Fibroblast of lung (primary cell): ENCODE measurements around the gene MFSD11.

ENCODE experiments used
- EZH2 ChIP-seq: IDR thresholded peaks from 2 replicates; pipeline ENCODE4 v1.5.1; 2012; ENCODE audit warnings: low read length, control low read depth, mild to moderate bottlenecking; ENCODE audit errors: missing control alignments
- TF ChIP-seq, protein P1 (sequence below), 2 donors: IDR thresholded peaks in 1 of 2; conservative IDR thresholded peaks in 1 of 2; 1 replicate in 1 of 2; 2 replicates in 1 of 2; pipeline ENCODE4 v1.5.1; 2011 to 2012; ENCODE audit warnings: low read length in 2 of 2, control low read depth in 1 of 2, inconsistent platforms in 1 of 2, low read depth in 1 of 2, mild to moderate bottlenecking in 1 of 2

- TF ChIP-seq, protein P1, sequence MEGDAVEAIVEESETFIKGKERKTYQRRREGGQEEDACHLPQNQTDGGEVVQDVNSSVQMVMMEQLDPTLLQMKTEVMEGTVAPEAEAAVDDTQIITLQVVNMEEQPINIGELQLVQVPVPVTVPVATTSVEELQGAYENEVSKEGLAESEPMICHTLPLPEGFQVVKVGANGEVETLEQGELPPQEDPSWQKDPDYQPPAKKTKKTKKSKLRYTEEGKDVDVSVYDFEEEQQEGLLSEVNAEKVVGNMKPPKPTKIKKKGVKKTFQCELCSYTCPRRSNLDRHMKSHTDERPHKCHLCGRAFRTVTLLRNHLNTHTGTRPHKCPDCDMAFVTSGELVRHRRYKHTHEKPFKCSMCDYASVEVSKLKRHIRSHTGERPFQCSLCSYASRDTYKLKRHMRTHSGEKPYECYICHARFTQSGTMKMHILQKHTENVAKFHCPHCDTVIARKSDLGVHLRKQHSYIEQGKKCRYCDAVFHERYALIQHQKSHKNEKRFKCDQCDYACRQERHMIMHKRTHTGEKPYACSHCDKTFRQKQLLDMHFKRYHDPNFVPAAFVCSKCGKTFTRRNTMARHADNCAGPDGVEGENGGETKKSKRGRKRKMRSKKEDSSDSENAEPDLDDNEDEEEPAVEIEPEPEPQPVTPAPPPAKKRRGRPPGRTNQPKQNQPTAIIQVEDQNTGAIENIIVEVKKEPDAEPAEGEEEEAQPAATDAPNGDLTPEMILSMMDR (conservative IDR thresholded peaks at IDR 0.05 in 1 of 2, IDR thresholded peaks at IDR 0.05 in 1 of 2; ENCODE audit: low read depth in 1 of 2, low read length in 2 of 2) = no peak
- no peak for TF ChIP-seq EZH2
Observed at GRCh38 chr17:76737082-76737675, 740 bp upstream of the MFSD11 start, which contains the start of gene SRSF2.
